Fibroblast of lung (primary cell): Measurements from ENCODE around the gene TSPAN9. TPM values are rescaled to one million over a fixed set of nuclear protein-coding genes. Genes with fewer than 3 reads are reported as not detected.

ENCODE experiments used
- DNase-seq, 2 donors: peaks; one replicate each; pipeline versions ENCODE4 v3.0.0 to v3.0.0-alpha.2; 2010; ENCODE audit warnings: low read depth in 2 of 2
- H2AFZ ChIP-seq: 2 replicates; pipeline ENCODE4 v1.5.1; 2012; ENCODE audit warnings: low read length, control low read depth, inconsistent platforms
- H3K27ac ChIP-seq: 2 replicates; pipeline ENCODE4 v1.5.1; 2011; ENCODE audit warnings: low read length, control low read depth; ENCODE audit not compliant: insufficient read depth
- H3K27me3 ChIP-seq: 2 replicates; pipeline ENCODE4 v1.5.1; 2011; ENCODE audit warnings: mild to moderate bottlenecking, low read length; ENCODE audit not compliant: control insufficient read depth, insufficient read depth
- H3K36me3 ChIP-seq: 2 replicates; pipeline ENCODE4 v1.5.1; 2011; ENCODE audit warnings: low read length; ENCODE audit not compliant: control insufficient read depth, insufficient read depth
- H3K4me1 ChIP-seq: 2 replicates; pipeline ENCODE4 v1.5.1; 2011; ENCODE audit warnings: low read length; ENCODE audit not compliant: control insufficient read depth, insufficient read depth; ENCODE audit errors: extremely low read depth
- H3K4me2 ChIP-seq: 2 replicates; pipeline ENCODE4 v1.5.1; 2011; ENCODE audit warnings: low read length, control low read depth; ENCODE audit not compliant: insufficient read depth; ENCODE audit errors: extremely low read depth
- H3K4me3 ChIP-seq, 4 experiments: fragments of 200-600 bp in 1 of 4; sonication (generic) in 1 of 4; replicated peaks in 1 of 4; 2 replicates each; pipeline ENCODE4 v1.5.1; 2011 to 2016; ENCODE audit warnings: low read length in 4 of 4, low read depth in 3 of 4, mild to moderate bottlenecking in 3 of 4, control low read depth in 2 of 4, inconsistent platforms in 1 of 4, mixed read lengths in 1 of 4; ENCODE audit not compliant: insufficient read depth in 1 of 4; ENCODE audit errors: control extremely low read depth in 1 of 4
- H3K79me2 ChIP-seq: 2 replicates; pipeline ENCODE4 v1.5.1; 2012; ENCODE audit warnings: mild to moderate bottlenecking, low read length, inconsistent platforms; ENCODE audit not compliant: control insufficient read depth, insufficient read depth
- H3K9ac ChIP-seq: 2 replicates; pipeline ENCODE4 v1.5.1; 2011; ENCODE audit warnings: mild to moderate bottlenecking, low read length, control low read depth; ENCODE audit not compliant: insufficient read depth
- H3K9me3 ChIP-seq: 2 replicates; pipeline ENCODE4 v1.5.1; 2012; ENCODE audit warnings: low read depth, low read length; ENCODE audit not compliant: control insufficient read depth, insufficient read depth
- H4K20me1 ChIP-seq: 2 replicates; pipeline ENCODE4 v1.5.1; 2011; ENCODE audit warnings: low read length; ENCODE audit not compliant: control insufficient read depth, insufficient read depth; ENCODE audit errors: extremely low read depth
- CTCF ChIP-seq, 2 donors: IDR thresholded peaks in 1 of 2; conservative IDR thresholded peaks in 1 of 2; 1 replicate in 1 of 2; 2 replicates in 1 of 2; pipeline ENCODE4 v1.5.1; 2011 to 2012; ENCODE audit warnings: low read length in 2 of 2, control low read depth in 1 of 2, inconsistent platforms in 1 of 2, low read depth in 1 of 2, mild to moderate bottlenecking in 1 of 2
- EZH2 ChIP-seq: IDR thresholded peaks from 2 replicates; pipeline ENCODE4 v1.5.1; 2012; ENCODE audit warnings: low read length, control low read depth, mild to moderate bottlenecking; ENCODE audit errors: missing control alignments
- polyA plus RNA-seq, 2 donors: library from polyadenylated mRNA; depleted of rRNA in 1 of 2; stranded (reverse) in 1 of 2; unstranded in 1 of 2; fragments of >200 nt; gene quantifications; 2 replicates each; pipeline ENCODE4 v1.2.1, GENCODE V29; 2011 to 2012; ENCODE audit warnings: missing spikeins in 1 of 2
- total RNA-seq: library from RNA; depleted of rRNA; stranded (reverse); fragments of >200 nt; gene quantifications from 2 replicates; pipeline ENCODE4 v1.2.1, GENCODE V29; 2014

Gene TSPAN9
- total and polyA plus RNA-seq, 2 donors (not counting 1 experiment from before 2014, with no cell fraction given): 31.1 to 35.2 TPM

GRCh38 chr12:3173912-3174311 is 96.7 kb downstream of the TSPAN9 start:
- Histone ChIP-seq H3K9ac (no peak overlapping the region), H3K4me3 (no peak overlapping the region), H2AFZ (no peak overlapping the region), H3K36me3 (no peaks in the 10 kb centered on the region), H3K79me2 (no peaks in the 10 kb centered on the region), H3K27ac (no peak overlapping the region), H3K27me3 (no peaks in the 10 kb centered on the region), H4K20me1 (no peaks in the 10 kb centered on the region), H3K4me2 (no peak overlapping the region), H3K9me3 (no peaks in the 10 kb centered on the region), H3K4me1 (peaks cover 4% of the 10 kb centered on the region)
- no peak for DNase-seq
- TF ChIP-seq CTCF (conservative IDR thresholded peaks at IDR 0.05 in 1 of 2, IDR thresholded peaks at IDR 0.05 in 1 of 2; ENCODE audit: low read depth in 1 of 2, low read length in 2 of 2) (no peak), EZH2 (no peak)

- no peaks in the 10 kb centered on the region for H4K20me1 ChIP-seq
- no peak for DNase-seq
Measured at GRCh38 chr12:3175238-3175637, 98.1 kb downstream of the TSPAN9 start.

GRCh38 chr12:3176754-3177153 is 99.6 kb downstream of the TSPAN9 start:
- Histone ChIP-seq H3K79me2 (no peaks in the 10 kb centered on the region), H3K4me1 (no peaks in the 10 kb centered on the region), H3K4me2 (no peak overlapping the region), H3K27ac (no peak overlapping the region), H2AFZ (no peak overlapping the region), H3K9me3 (no peaks in the 10 kb centered on the region), H4K20me1 (no peaks in the 10 kb centered on the region), H3K36me3 (no peaks in the 10 kb centered on the region), H3K4me3 (no peak overlapping the region), H3K9ac (no peak overlapping the region), H3K27me3 (no peaks in the 10 kb centered on the region)
- DNase-seq: no peak
- TF ChIP-seq CTCF (conservative IDR thresholded peaks at IDR 0.05 in 1 of 2, IDR thresholded peaks at IDR 0.05 in 1 of 2; ENCODE audit: low read depth in 1 of 2, low read length in 2 of 2): no peak

More at GRCh38 chr12:3175238-3175637, 98.1 kb downstream of the TSPAN9 start:
- no peak overlapping the region for H3K4me3 ChIP-seq
- no peak overlapping the region for H3K27ac ChIP-seq
- H3K9ac ChIP-seq: no peak overlapping the region
- H3K4me1 ChIP-seq: peaks cover 4% of the 10 kb centered on the region
- H2AFZ ChIP-seq: no peak overlapping the region
- no peak for TF ChIP-seq CTCF (conservative IDR thresholded peaks at IDR 0.05 in 1 of 2, IDR thresholded peaks at IDR 0.05 in 1 of 2; ENCODE audit: low read depth in 1 of 2, low read length in 2 of 2)
- TF ChIP-seq EZH2: no peak
- H3K27me3 ChIP-seq: no peaks in the 10 kb centered on the region
- H3K79me2 ChIP-seq: no peaks in the 10 kb centered on the region
- no peaks in the 10 kb centered on the region for H3K9me3 ChIP-seq
- H3K4me2 ChIP-seq: no peak overlapping the region
- H3K36me3 ChIP-seq: no peaks in the 10 kb centered on the region
